ENCODE results near the gene ZNF444. TPM values are rescaled to one million over a fixed set of nuclear protein-coding genes. Genes with fewer than 3 reads are reported as not detected.
"Not testable (repeated sequence)": the region's sequence is repeated elsewhere in the genome, so short reads cannot be mapped to it uniquely, and the experiment has no call there.

ZNF444 gene
- total RNA-seq, 1 donor from 2014 or later, result 51.9 TPM

DNA sequence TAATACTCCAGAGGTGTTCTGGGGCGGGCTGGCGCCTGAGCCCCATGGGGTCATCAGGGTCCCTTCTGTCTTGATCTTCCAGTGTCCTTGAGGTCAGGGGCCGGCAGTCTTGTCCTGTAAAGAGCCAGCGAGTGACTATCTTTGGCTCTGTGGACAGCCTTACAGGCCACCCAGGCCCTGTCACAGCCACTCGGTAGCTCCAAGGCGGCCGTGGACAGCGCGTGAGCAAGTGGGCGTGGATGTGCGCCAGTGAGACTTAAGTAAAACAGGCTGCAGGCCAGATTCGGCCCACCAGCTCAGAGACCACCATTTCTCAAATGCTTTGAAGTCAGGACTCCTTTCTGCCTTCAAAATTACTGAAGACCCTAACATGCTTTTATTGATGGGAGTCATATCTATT lies 3.7 kb downstream of the ZNF444 start:
- no peak for DNase-seq (ENCODE audit: extremely low read depth, low read depth, low spot score)

GRCh38 chr19:56145698-56146097 lies 4.6 kb downstream of the ZNF444 start:
- no peak for DNase-seq (ENCODE audit: extremely low read depth, low read depth, low spot score)

DNA sequence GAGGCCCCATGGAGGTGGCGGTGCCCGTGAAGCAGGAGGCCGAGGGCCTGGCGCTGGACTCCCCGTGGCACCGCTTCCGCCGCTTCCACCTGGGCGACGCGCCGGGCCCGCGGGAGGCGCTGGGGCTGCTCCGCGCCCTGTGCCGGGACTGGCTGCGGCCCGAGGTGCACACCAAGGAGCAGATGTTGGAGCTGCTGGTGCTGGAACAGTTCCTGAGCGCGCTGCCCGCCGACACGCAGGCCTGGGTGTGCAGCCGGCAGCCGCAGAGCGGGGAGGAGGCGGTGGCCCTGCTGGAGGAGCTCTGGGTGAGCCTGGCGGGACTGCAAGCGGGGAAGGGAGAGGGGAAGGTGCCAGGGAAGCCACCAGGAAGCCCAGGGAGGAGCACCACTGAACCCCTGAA lies 5.8 kb downstream of the ZNF444 start:
- no peak for DNase-seq (ENCODE audit: extremely low read depth, low read depth, low spot score)

DNA sequence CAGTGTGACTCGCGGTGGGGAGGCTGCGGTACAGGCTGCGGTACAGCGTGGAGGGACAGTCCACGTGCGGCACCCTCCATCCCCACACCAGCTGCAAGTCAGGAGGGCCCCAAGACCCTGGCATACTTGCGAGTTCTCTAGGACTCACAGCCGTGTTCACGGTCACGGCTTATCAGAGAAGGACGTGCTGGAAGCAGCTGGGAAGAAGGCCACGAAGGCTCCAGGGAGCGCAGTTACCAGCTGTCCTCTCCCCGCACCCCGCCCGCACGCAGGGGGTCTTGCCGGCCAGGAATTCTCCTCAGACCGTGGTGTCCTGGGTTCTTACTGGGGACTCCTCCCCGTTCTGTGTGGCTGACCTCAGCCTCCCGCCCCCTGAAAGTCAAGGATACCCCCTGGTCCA lies 6.2 kb downstream of the ZNF444 start:
- no peak for DNase-seq (ENCODE audit: extremely low read depth, low read depth, low spot score)

- no peak for DNase-seq (ENCODE audit: extremely low read depth, low read depth, low spot score)
Observed at GRCh38 chr19:56148096-56148495, 7.0 kb downstream of the ZNF444 start.

- DNase-seq (ENCODE audit: extremely low read depth, low read depth, low spot score), result not testable (repeated sequence)
Observed at GRCh38 chr19:56148955-56149655, 8.0 kb downstream of the ZNF444 start.

DNA sequence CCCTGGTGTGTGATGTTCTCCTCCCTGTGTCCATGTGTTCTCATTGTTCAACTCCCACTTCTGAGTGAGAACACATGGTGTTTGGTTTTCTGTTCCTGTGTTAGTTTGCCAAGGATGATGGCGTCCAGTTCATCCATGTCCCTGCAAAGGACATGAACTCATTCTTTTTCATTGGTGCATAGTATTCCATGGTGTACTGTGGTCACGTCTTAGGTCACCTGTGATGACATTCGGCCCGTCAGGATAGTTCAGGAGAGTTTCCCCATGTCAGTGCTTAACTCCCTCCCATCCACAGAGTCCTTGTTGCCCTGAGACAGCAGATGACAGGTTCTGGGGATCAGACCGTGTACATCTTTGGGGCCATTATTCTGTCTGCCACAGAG lies 8.6 kb downstream of the ZNF444 start:
- DNase-seq (ENCODE audit: extremely low read depth, low read depth, low spot score), result no peak

- no peak for DNase-seq (ENCODE audit: extremely low read depth, low read depth, low spot score)
Observed at GRCh38 chr19:56150358-56150757, 9.3 kb downstream of the ZNF444 start.

GRCh38 chr19:56152644-56153043 lies 11.6 kb downstream of the ZNF444 start:
- DNase-seq (ENCODE audit: extremely low read depth, low read depth, low spot score), result no peak

DNA sequence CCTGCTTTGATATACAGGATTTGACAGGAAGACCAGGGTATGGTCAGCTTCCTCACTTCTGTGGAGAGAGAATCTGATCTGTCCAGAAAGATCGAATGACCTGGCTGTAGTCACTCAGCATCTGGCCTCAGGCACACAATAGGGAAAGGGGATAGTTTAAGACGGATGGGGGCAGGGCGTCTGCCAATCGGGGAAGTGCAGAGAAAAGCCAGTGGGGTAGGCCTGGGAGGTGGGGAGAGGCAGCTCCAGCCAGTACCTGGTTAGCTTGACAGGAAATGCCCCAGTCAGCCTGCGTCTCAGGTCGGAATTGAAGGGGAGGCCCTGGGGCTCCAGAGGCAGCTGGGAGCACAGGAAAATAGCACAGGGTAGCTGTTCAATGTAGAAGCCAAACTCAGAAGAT lies 12.4 kb downstream of the ZNF444 start:
- DNase-seq (ENCODE audit: extremely low read depth, low read depth, low spot score), result no peak

DNA sequence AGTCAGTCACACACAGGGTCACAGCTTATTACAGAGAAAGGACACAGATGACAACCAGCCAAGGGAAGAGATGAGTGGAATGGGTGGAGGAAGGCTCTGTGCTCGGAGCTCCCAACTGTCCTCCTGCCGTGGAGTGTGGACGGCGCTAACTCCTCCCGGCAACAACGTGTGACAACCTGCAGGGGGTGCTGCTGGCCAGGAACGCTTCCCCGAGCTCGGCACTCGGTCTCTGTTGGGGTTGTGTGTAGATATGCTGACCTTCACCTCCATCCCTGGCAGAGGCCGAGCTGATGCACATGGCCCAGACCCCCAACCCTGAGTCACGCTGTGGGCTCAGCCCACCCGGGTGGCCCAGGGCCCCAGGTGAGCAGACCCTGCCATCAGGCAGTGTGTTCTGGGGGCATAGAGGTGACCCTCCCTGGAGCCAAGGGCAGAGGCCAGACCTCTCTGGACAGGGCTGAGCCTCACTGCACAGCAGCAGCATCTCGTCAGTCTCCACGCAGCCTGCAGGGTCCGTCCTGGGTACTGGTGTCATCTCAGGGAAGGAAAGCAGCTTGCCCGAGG lies 14.1 kb downstream of the ZNF444 start:
- DNase-seq (ENCODE audit: extremely low read depth, low read depth, low spot score), result no peak

GRCh38 chr19:56156768-56157167 lies 15.7 kb downstream of the ZNF444 start:
- no peak for DNase-seq (ENCODE audit: extremely low read depth, low read depth, low spot score)

GRCh38 chr19:56158170-56158757 lies 17.2 kb downstream of the ZNF444 start:
- no peak for DNase-seq (ENCODE audit: extremely low read depth, low read depth, low spot score)

DNA sequence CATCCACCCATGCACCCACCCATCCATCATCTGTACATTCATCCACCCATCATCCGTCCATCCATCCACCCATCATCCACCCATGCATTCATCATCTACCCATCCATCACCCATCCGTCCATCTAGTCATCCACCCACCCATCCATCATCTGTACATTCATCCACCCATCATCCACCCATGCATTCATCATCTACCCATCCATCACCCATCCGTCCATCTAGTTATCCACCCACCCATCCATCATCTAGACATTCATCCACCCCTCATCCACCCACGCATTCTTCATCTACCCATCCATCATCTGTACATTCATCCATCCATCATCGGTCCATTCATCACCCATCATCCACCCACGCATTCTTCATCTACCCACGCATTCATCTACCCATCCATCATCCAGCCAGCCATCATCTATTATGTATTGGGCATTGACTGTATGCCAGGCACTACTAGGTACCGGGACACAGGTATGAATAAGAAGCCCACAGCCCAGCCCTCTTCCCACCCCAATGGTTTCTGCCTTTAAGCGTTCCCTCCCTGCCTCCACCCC lies 18.0 kb downstream of the ZNF444 start:
- no peak for DNase-seq (ENCODE audit: extremely low read depth, low read depth, low spot score)

- DNase-seq (ENCODE audit: extremely low read depth, low read depth, low spot score), result no peak
Observed at GRCh38 chr19:56159622-56160271, 18.7 kb downstream of the ZNF444 start.

DNA sequence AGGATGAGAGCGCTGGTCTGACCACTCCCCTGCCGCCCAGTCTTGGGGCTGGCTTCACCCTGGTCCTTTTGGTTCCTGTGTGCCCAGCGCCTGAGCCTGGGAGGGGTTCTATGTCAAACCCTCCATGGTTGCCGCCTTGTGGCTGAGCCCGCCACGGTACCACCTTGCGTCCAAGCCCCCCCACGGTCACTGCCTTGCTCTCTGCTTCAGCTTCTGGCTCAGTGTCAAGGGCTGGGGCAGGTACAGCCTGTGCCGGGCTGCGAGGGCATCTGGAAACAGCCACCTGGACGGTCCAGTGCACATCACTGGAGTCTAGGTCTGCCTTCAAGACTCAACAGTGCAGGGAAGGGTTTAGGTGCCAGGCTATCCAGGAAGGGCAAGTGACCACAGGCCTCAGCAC lies 20.4 kb downstream of the ZNF444 start:
- no peak for DNase-seq (ENCODE audit: extremely low read depth, low read depth, low spot score)

- DNase-seq (ENCODE audit: extremely low read depth, low read depth, low spot score), result no peak
Observed at GRCh38 chr19:56162258-56162657, 21.2 kb downstream of the ZNF444 start.

- no peak for DNase-seq (ENCODE audit: extremely low read depth, low read depth, low spot score)
Observed at GRCh38 chr19:56163097-56163496, 22.0 kb downstream of the ZNF444 start.

DNA sequence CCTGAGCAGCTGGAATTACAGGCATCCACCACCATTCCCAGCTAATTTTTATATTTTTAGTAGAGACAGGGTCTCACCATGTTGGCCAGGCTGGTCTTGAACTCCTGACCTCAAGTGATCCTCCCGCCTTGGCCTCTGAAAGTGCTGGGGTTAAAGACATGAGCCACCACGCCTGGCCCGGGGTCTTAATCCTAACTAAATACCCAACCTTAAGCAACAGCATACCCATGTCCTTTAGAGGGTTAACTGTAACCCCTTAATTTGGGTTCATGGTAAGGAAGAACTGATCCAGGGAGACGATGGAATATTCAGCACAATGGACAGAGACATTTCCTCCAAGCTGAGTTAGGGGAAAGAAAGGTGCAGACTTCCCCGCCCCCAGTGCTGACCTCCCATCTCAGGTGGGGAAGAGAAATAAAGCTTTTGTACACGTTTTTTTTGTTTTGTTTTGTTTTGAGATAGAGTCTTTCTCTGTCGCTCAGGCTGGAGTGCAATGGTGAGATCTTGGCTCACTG lies 26.0 kb downstream of the ZNF444 start:
- DNase-seq (ENCODE audit: extremely low read depth, low read depth, low spot score), result no peak

DNA sequence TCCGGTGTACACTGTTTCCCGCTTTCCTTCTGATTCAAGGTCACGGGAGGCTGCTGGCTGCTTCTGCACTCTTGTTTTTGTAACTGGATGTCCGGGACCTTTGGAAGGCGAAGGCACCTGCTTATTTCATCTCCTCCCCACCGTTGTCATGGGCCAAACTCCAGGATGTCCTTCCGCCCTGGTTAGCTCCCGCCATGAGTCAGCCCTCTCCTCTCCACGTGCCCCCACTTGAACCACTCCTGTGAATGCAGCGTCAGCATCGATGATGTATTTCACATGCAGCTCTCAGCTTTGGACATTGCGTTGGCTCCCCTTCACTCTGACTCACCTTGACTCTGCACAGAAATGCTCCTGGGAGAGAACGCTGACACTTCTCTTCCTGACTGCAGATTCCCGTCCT lies 29.2 kb downstream of the ZNF444 start:
- no peak for DNase-seq (ENCODE audit: extremely low read depth, low read depth, low spot score)

DNA sequence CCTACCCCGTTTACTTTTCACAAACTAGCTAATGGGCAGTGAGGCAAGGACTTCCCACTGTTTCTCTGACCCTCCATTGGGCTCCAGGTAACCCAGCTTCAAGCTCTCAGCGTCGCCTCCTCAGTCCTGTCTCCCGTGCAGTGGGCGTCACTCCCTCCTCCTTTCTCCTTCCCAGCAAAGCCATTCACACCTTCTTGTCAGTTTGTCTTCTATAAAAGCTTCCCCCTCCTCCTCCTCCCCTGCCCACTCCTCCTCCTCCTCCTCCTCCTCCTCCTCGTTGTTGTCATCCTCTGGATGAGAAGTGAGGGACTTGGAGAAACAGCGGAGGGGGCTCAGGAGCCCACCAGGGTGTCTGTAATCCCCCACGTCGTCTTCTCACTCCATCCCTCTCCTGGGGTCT lies 33.0 kb downstream of the ZNF444 start:
- DNase-seq (ENCODE audit: extremely low read depth, low read depth, low spot score), result no peak
